Small intestine (tissue), 7 donors: ENCODE measurements around the gene RAB3D. TPM values are rescaled to one million over a fixed set of nuclear protein-coding genes. Genes with fewer than 3 reads are reported as not detected.
"Not testable (repeated sequence)": the region's sequence is repeated elsewhere in the genome, so short reads cannot be mapped to it uniquely, and the experiment has no call there.

Source experiments
- DNase-seq, 2 donors: peaks; one replicate each; pipeline versions ENCODE4 v3.0.0 to v3.0.0-alpha.2; 2013
- FAIRE-seq: peaks from 2 replicates; lab custom pipeline; 2012; peaks lifted over from hg19 to GRCh38; lab: Jason Lieb, UNC
- H3K27ac ChIP-seq, 3 donors: one replicate each; pipeline ENCODE4 v1.5.1; 2013; ENCODE audit warnings: low read length in 2 of 3, mild to moderate bottlenecking in 2 of 3, control low read depth in 1 of 3, inconsistent platforms in 1 of 3, low read depth in 1 of 3, moderate library complexity in 1 of 3
- H3K27me3 ChIP-seq, 3 donors: one replicate each; pipeline ENCODE4 v1.6.1; 2013; ENCODE audit warnings: low read length in 3 of 3, inconsistent platforms in 1 of 3; ENCODE audit not compliant: control insufficient read depth in 3 of 3, insufficient read depth in 3 of 3
- H3K36me3 ChIP-seq, 3 donors: one replicate each; pipeline ENCODE4 v1.6.1; 2013; ENCODE audit warnings: low read length in 3 of 3, inconsistent platforms in 1 of 3, low read depth in 1 of 3, mild to moderate bottlenecking in 1 of 3, moderate library complexity in 1 of 3; ENCODE audit not compliant: control insufficient read depth in 3 of 3, insufficient read depth in 2 of 3
- H3K4me1 ChIP-seq, 3 donors: one replicate each; pipeline ENCODE4 v1.6.1; 2013; ENCODE audit warnings: low read length in 2 of 3, inconsistent platforms in 1 of 3, low read depth in 1 of 3, mild to moderate bottlenecking in 1 of 3, moderate library complexity in 1 of 3; ENCODE audit not compliant: control insufficient read depth in 3 of 3, insufficient read depth in 2 of 3
- H3K4me3 ChIP-seq, 3 donors: one replicate each; pipeline ENCODE4 v1.5.1; 2013; ENCODE audit warnings: low read length in 3 of 3, control low read depth in 1 of 3, inconsistent platforms in 1 of 3, low read depth in 1 of 3, mild to moderate bottlenecking in 1 of 3, moderate library complexity in 1 of 3
- H3K9me3 ChIP-seq, 2 donors: one replicate each; pipeline ENCODE4 v1.6.1; 2013; ENCODE audit warnings: low read depth in 1 of 2, low read length in 1 of 2; ENCODE audit not compliant: control insufficient read depth in 2 of 2, insufficient read depth in 1 of 2
- WGBS, 3 donors: extraction: QIAGEN DNeasy Blood & Tissue Kit; methylation state at CpG; one replicate each; pipeline ENCODE4 v1.1.7; 2013; 5-methylcytosine and 5-hydroxymethylcytosine counted together
- polyA plus RNA-seq, 4 donors: library from polyadenylated mRNA; stranded (reverse) in 3 of 4; unstranded in 1 of 4; fragments of 200-250 nt in 3 of 4; fragments of 120-200 nt in 1 of 4; gene quantifications; one replicate each; pipeline versions ENCODE4 v1.2.1 to v1.2.3, GENCODE V29; 2013
- donor health status: healthy with polysubstance abuse.
- donor health status: control.
- donor health status: control.
- donor health status: Bipolar disorder and iron deficiency.
- donor health status: healthy.

The RAB3D gene
- polyA plus RNA-seq, 4 donors, result 3.6 to 78.7 (median 9.3) TPM

DNA sequence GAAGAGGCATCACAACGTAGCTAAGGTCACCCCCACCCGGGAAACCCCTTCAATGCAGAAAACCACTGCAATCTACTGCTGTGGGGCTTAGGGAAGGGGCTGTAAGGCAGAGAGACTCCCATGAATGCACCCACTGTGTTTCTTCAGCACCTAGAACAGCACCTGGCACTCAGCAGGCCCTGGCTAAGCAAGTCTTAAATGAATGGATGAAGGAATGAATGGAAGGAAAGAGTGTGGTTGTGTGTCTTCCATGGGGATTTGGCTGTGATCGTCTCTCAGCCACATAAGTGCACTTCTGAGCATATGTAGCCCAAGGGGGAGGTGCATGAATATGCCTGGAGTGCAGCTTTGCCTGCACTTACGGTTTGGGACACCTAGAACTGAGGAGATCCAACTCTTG lies 9.7 kb upstream of the RAB3D start:
- FAIRE-seq (no peak), DNase-seq (no peak)
- H3K27me3 ChIP-seq, result no peaks in the 10 kb centered on the region
- H3K36me3 ChIP-seq, result peaks cover 0 to 7% (median 0%) of the 10 kb centered on the region in 3 donors
- no peak overlapping the region for H3K27ac ChIP-seq
- H3K9me3 ChIP-seq, result peaks cover 0 to 8% of the 10 kb centered on the region in 2 donors
- WGBS, 3 donors, result 90 to 91% (median 90%) methylated on average over 4 of the region's 4 CpGs
- no peak overlapping the region for H3K4me3 ChIP-seq
- H3K4me1 ChIP-seq, result peaks cover 0 to 16% (median 4%) of the 10 kb centered on the region in 3 donors

- no peak overlapping the region for H3K4me3 ChIP-seq
- 71 to 77% (median 73%) methylated on average over 6 to 7 of the region's 7 CpGs for whole genome bisulfite sequencing, 3 donors
- FAIRE-seq (no peak), DNase-seq (no peak)
- H3K36me3 ChIP-seq, result peaks cover 0 to 15% (median 0%) of the 10 kb centered on the region in 3 donors
- peaks cover 4 to 31% (median 5%) of the 10 kb centered on the region in 3 donors for H3K4me1 ChIP-seq
- no peaks in the 10 kb centered on the region for H3K27me3 ChIP-seq
- H3K9me3 ChIP-seq, result peaks cover 0 to 8% of the 10 kb centered on the region in 2 donors
- H3K27ac ChIP-seq, result no peak overlapping the region
Observed at GRCh38 chr19:11347546-11348039, 8.1 kb upstream of the RAB3D start.

- H3K4me3 ChIP-seq, result peak within 1 kb of the TSS; percentile 64 to 92 (median 67)
- H3K9me3 ChIP-seq, result peaks cover 0 to 10% of the 10 kb centered on the region in 2 donors
- FAIRE-seq, result peak; percentile 82
- H3K27ac ChIP-seq, result peak within 1 kb of the TSS; percentile 59 to 88 (median 86)
- H3K4me1 ChIP-seq, result peaks cover 4 to 31% (median 5%) of the 10 kb centered on the region in 3 donors
- peaks cover 0 to 25% (median 0%) of the 10 kb centered on the region in 3 donors for H3K36me3 ChIP-seq
- 0% methylated on average over 46 to 50 of the region's 50 CpGs for WGBS, 3 donors
- H3K27me3 ChIP-seq, result no peaks in the 10 kb centered on the region
- peak; percentile 99 for DNase-seq
Observed at GRCh38 chr19:11346104-11346940, 6.9 kb upstream of the RAB3D start, which contains the start of the genes CCDC159 and TMEM205. CCDC159 (plus strand) TSS chr19:11346519; CDS start chr19:11346607, 88 bp downstream. TMEM205 (minus strand) TSS chr19:11346268; CDS start chr19:11345619, 649 bp downstream.

- no peak for FAIRE-seq
- WGBS, 3 donors, result 18 to 41% (median 38%) methylated on average over 15 of the region's 15 CpGs
- H3K4me1 ChIP-seq, result peaks cover 4 to 31% (median 5%) of the 10 kb centered on the region in 3 donors
- H3K27me3 ChIP-seq, result no peaks in the 10 kb centered on the region
- H3K27ac ChIP-seq, result peak overlapping the region; percentile 59 to 86 (median 84)
- peak overlapping the region; percentile 64 to 92 (median 67) for H3K4me3 ChIP-seq
- H3K9me3 ChIP-seq, result peaks cover 0 to 11% of the 10 kb centered on the region in 2 donors
- peaks cover 0 to 29% (median 0%) of the 10 kb centered on the region in 3 donors for H3K36me3 ChIP-seq
- DNase-seq, result peak; percentile 33 to 47
Observed at GRCh38 chr19:11345122-11345803, 5.8 kb upstream of the RAB3D start.

DNA sequence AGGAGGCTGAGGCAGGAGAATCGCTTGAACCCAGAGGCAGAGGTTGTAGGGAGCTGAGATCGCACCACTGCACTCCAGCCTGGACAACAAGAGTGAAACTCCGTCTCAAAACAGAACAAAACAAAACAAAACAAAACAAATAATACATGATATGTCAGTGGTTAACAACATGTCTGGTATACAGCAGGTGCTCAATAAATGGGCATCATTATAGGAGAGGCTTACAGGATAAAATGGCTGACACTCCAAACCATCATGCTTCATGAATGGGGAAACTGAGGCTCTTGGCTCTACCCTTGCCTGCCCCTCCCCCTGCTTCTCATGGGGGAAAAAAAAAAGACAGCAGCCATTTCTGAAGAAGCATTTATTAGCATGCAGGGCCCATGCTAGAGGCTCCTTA lies 3.0 kb upstream of the RAB3D start:
- 90 to 92% (median 90%) methylated on average over 3 of the region's 3 CpGs for whole genome bisulfite sequencing, 3 donors
- no peak for DNase-seq
- H3K36me3 ChIP-seq, result peaks cover 0 to 32% (median 0%) of the 10 kb centered on the region in 3 donors
- no peak overlapping the region for H3K4me3 ChIP-seq
- H3K4me1 ChIP-seq, result peaks cover 5 to 36% (median 8%) of the 10 kb centered on the region in 3 donors
- no peaks in the 10 kb centered on the region for H3K27me3 ChIP-seq
- no peak for FAIRE-seq
- no peak overlapping the region for H3K27ac ChIP-seq
- H3K9me3 ChIP-seq, result peaks cover 0 to 3% of the 10 kb centered on the region in 2 donors

- H3K27me3 ChIP-seq, FAIRE-seq, H3K9me3 ChIP-seq, DNase-seq: not testable (repeated sequence)
- H3K36me3 ChIP-seq, result peaks cover 0 to 55% (median 2%) of the 10 kb centered on the region in 3 donors
- H3K4me3 ChIP-seq, result peak overlapping the region in 1 of 3 donors; percentile 81
- 75 to 83% (median 79%) methylated on average over 8 of the region's 8 CpGs for WGBS, 3 donors
- H3K4me1 ChIP-seq, result peaks cover 4 to 35% (median 5%) of the 10 kb centered on the region in 3 donors
- peak overlapping the region in 2 of 3 donors; percentile 28 to 58 for H3K27ac ChIP-seq
Observed at GRCh38 chr19:11340099-11340467, 626 bp upstream of the RAB3D start.

DNA sequence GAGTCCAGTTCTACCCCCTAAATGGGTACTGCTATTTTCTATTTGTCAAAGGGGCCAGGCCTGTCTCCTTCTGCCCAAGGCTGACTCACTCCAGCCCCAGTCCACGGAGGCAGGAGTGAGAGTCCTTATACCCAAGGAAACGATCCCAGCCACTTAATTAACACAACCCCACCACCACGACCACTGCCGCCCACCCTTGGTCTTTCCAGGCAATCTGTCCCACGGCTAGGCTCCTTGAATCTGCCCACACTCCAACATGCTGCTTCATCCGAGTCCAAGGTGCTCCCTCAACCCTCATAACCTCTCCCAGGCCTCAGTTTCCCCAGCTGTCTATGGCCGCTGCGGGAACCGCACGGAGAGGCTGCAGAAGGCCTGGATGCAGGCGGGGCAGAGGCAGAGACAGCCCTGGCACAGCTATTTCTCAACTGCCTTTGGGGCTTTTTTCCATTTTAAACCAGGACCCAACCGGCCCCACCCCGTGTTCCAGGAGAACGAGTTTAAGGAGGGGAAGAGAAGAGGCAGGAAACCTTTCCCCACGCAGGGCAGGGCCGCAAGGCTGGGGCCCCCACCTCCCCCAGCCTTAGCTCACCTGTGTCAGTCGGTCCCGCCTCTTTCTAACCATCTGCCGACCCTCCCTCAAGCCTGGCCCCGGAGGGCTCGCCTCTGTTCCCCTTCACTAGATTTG lies 746 bp downstream of the RAB3D start:
- Histone ChIP-seq H3K36me3 (peaks cover 0 to 68% (median 2%) of the 10 kb centered on the region in 3 donors), H3K4me1 (peaks cover 3 to 25% (median 4%) of the 10 kb centered on the region in 3 donors), H3K27me3 (no peaks in the 10 kb centered on the region), H3K27ac (peak overlapping the region; percentile 13 to 93 (median 66)), H3K9me3 (peaks cover 0 to 3% of the 10 kb centered on the region in 2 donors), H3K4me3 (peak overlapping the region; percentile 59 to 85 (median 81))
- 8 to 26% (median 18%) methylated on average over 21 of the region's 21 CpGs for WGBS, 3 donors
- FAIRE-seq (no peak), DNase-seq (peak; percentile 12 to 55)
